ENCODE measurements around the gene MAN2C1.
"Not testable (repeated sequence)": the region's sequence is repeated elsewhere in the genome, so short reads cannot be mapped to it uniquely, and the experiment has no call there.

- TF ChIP-seq, protein P1, sequence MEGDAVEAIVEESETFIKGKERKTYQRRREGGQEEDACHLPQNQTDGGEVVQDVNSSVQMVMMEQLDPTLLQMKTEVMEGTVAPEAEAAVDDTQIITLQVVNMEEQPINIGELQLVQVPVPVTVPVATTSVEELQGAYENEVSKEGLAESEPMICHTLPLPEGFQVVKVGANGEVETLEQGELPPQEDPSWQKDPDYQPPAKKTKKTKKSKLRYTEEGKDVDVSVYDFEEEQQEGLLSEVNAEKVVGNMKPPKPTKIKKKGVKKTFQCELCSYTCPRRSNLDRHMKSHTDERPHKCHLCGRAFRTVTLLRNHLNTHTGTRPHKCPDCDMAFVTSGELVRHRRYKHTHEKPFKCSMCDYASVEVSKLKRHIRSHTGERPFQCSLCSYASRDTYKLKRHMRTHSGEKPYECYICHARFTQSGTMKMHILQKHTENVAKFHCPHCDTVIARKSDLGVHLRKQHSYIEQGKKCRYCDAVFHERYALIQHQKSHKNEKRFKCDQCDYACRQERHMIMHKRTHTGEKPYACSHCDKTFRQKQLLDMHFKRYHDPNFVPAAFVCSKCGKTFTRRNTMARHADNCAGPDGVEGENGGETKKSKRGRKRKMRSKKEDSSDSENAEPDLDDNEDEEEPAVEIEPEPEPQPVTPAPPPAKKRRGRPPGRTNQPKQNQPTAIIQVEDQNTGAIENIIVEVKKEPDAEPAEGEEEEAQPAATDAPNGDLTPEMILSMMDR (IDR thresholded peaks at IDR 0.05) = not testable (repeated sequence)
- not testable (repeated sequence) for TF ChIP-seq POLR2AphosphoS5 (IDR thresholded peaks at IDR 0.05)
These were observed 15.6 kb upstream of the MAN2C1 start for GRCh38 chr15:75383986-75384385.

All from breast epithelium (tissue), 3 donors.